COLO829 (cell line): ENCODE results near the gene NIPBL.
"Not testable (repeated sequence)": the region's sequence is repeated elsewhere in the genome, so short reads cannot be mapped to it uniquely, and the experiment has no call there.

Experiments used
- DNase-seq: peaks from one replicate; pipeline ENCODE4 v3.0.0; 2012; ENCODE audit warnings: low spot score

Gene NIPBL

DNA sequence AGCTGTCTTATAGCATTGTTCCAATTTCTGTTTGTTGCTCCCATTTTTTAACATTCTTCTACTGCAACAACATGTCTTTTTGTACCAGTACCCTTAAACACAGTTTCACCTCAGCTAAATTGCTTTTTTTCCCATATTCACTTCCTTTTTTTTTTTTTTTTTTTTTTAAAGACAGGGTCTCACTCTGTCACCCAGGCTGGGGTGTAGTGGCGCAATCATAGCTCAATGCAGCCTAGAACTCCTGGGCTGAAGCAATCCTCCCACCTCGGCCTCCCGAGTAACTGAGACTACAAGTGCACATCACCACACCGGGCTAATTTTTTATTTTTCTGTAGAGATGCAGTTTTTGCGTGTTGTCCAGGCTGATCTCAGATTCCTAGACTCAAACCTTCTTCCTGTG is 161.3 kb downstream of the NIPBL start:
- no peak for DNase-seq

DNA sequence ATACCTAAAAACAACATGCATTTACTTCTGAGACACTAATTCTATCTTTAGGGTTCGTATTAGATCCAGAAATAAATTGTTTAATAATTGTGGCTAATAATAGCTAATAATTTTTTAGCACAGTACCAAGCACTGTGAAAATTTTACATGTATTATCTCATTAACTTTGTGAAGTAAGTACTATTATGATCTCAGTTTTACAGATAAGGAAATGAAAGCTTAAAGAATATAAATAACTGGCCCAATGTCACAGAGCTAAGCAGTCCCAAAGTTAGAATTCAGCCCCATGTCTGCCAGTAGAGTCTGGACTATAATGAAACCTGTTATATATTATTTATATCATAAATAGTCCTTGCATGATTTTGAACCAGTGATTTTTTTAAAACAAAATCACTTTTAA is 163.3 kb downstream of the NIPBL start:
- no peak for DNase-seq

DNA sequence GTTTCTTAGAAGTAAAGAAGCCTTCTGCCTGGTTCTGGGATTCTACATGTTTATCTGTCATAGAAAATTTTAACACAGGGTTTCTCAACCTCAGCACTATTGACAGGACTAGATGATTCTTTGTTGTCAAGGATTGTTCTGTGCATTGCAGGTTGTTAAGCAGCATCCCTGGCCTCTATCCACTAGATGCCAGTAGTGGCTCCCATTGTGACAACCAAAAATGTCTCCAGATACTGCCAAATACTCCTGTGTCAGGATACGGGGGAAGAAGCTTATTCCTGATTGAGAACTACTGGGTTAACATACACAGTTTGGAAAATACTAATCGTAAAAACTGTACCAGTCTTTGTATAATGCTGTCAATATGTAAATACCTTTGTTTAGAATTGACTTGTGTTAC is 167.1 kb downstream of the NIPBL start:
- no peak for DNase-seq

DNA sequence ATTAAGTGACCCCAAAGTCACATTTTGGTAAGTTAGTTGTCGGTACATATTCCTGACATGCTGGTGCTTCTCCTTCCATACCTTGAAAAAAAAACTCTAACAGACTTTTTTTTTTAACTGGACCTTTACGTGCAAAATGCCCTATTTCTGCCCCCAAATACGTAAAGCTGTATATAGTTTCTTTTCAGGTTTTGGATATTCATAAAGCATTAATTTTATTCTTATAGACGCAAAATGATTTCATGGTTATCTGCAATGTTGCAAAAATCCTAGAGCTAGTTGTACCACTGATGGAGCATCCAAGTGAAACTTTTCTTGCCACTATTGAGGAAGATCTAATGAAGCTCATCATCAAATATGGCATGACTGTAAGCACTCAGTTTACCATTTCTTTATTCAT is 167.6 kb downstream of the NIPBL start:
- no peak for DNase-seq

DNA sequence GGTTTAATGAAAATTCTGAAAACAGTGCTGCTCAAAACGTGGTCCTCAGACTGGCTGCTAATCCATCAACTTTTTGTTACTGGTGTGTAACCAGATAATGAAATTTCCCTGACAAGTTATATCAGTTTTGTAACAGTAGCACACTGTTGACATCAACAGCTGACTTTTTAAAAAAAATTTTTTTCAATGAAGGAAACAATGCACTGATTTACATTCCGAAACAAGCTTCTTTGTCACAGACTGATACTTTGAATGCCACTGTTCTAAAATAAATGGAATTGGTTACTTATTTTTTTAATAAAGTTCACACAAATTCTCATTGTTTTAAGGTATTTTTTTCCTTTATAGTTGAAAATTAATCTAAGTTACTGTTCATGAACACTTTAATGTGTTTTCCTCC is 169.1 kb downstream of the NIPBL start:
- DNase-seq: peak; percentile 0

DNA sequence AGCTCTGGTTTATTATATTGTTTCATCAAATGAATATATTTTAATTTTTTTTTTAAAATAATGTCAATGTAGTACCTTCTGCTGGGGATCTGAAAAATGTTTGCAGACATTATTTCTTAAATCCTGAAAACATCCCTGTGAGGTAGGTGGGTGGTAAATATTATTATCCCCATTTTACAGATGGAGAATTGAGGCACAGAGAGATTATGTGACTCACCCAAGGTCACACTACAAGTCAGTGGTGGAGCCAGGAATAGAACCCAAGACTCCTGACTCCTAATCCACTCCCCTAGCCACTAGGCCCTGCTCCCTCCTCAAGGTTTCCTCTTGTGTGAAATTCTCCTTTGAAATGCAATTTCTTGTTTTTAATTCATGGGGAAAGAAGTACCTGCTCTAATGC is 171.4 kb downstream of the NIPBL start:
- no peak for DNase-seq

DNA sequence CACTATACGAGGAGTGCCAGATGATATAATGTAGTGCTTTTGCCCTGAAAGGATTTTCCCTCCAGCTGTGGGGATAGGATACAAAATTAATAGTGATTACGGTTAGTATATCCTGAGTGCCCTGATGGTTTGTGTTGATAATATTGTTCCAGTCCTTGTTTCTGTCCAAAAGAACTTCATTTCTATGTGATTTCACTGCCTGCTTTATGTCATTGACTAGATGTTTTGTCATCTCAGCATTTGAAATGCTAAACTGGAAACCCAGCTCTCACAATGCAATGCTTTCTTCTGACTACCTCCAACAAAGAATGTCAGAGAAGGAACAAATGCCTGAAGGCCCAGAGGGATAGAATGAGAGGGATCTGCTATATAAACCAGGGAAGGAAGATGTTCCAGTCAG is 177.8 kb downstream of the NIPBL start:
- peak; percentile 48 for DNase-seq

DNA sequence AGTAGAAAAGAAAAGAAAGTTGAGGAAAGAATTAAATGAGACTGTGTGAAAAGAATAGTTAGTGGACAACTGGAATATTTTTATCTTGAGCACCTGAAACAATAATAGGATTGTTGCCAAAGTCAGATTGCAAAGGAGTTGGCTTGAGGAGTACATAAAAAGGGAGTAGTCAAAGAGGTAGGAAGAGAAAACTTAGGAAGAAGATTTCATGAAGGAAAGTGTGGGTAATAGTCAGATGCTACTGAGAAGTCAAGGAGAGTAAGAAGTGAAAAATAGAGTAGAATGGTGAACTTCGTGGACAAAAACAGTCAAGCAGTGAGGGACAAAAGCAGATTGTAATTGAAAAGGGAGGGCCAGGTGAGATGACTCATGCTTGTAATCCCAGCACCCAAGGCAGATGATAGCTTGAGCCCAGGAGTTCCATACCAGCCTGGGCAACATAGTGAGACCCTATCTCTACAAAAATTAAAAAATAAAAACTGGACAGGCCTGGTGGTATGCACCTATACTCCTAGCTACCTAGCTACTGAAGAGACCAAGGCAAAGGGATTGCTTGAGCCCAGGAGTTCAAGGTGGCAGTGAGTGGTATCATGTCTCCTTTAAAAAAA is 178.9 kb downstream of the NIPBL start:
- no peak for DNase-seq

DNA sequence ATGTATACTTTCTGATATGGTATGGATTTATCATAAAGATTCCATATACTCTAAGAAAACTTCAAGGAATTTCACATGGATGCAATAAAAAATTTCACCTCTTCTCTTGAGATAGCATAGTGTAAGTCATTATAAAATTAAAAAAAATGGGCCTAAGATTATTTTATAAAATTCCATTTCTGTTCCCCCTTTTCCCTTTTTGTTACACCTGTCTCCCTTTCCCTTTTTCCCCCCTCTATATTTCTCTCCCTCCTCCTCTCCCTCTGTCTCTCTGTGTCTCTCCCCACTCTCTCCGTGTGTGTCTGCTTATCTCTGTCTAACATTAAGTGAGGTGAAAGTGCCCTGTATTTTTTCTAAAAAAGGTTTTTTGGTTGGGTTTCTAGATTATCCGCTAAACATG is 180.2 kb downstream of the NIPBL start:
- DNase-seq: no peak

DNA sequence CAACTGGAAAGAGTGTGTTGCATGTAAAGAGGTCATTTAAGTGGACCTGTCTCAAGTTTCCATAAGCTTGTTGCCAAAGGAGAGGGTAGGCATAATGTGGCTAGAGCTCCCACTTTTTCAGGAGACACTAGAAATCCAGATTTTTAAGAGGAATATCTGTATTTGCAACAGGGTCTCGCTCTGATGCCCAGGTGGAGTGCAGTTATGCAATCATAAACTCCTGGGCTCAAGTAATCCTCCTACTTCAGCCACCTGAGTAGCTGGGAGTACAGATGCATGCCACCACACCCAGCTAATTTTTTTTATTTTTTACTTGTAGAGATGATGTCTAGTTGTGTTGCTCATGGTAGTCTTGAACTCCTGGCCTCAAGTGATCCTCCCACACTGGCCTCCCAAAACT is 183.5 kb downstream of the NIPBL start:
- DNase-seq: no peak

DNA sequence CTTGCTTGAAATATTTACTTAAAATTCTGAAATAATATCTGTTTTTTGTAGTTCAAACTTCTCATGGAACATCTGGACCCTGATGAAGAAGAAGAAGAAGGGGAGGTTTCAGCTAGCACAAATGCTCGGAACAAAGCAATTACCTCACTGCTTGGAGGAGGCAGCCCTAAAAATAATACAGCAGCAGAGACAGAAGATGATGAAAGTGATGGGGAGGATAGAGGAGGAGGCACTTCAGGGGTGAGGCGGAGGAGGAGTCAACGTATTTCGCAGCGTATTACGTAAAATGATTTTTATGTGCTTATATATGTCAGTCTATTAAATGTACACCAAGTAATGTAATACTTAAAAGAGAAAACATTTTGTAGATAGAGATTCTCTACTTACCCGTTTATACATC is 187.2 kb downstream of the NIPBL start:
- DNase-seq: no peak

DNA sequence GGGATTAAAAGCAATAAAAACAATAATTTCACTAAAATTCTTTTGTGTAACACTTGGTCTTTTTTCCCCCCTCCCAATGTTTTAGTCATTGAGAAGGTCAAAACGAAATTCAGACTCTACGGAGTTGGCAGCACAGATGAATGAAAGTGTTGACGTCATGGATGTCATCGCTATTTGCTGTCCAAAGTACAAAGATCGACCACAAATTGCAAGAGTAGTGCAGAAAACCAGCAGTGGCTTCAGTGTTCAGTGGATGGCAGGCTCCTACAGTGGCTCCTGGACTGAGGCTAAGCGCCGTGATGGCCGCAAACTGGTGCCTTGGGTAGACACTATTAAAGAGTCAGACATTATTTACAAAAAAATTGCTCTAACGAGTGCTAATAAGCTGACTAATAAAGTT is 187.9 kb downstream of the NIPBL start:
- no peak for DNase-seq

DNA sequence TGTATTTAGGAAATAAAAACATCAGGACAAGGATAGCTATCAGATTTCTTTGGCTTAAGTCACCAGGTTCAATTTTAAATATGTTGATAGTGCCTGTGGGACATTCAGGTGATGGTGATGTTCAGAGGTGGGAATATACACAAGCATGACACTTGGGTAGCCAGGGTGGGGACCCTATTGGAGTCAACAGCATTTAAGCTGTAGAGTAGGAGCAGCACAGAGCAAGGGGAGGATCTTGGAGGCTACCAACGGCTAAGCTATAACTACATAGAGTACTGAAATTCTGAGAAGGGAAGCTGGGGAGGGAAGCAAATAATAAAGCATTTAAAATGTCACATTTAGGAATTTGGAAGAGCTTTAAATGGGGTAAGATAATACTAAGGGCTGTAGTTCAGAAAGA is 194.9 kb downstream of the NIPBL start:
- DNase-seq: no peak

DNA sequence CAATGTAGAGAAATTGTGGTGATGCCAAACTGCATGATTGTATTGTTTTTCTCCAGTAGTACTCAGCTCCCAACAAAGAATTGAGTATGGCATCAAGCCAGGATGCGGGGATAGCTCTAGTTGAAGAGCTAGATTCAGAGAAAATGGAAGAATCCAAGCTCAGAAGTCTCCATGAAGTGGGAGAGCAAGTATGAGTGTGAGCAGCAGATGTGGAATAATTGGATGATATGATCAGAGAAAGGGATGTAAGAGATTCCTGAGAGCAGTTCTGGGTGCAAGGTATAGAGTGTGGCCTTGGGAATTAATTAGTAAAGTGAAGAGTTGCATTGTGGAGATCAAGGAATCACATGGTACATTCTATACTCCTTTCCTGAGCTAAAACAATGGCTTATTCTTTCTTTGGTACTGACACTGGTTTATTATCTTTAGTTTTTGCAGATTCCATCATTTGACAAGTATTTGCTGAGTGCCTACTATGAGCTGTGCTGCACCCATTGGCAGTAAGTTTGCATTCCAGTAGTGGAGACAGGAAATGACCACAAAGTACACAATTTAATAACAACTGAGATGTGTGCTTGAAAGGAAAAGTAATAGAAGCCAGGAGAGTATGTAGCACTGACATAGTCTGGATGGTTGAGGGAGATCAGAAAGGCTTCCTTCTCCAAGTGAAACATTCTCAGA is 195.5 kb downstream of the NIPBL start:
- DNase-seq: peak; percentile 6

DNA sequence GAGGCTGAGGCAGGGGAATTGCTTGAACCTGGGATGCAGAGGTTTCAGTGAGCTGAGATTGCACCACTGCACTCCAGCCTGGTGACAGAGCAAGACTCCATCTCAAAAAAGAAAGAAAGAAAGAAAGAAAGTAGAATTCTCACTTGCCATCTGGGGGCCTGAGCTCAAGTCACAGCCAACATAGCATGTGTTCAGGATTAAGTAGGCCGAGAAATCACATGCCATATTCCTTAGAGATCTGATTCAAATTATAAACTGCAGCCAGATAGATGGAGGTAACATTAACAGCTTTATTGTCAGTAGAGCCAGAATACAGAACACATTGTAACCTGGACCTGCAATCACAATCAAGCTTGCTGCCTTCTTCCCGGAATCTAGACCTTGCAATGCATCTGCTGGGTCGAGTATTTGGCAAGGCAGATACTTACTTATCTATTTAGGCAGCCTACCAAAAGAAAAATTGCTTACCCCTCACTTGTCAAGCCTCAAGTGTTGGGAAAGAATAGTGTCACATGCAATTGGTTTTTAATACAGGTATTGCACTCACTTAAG is 198.9 kb downstream of the NIPBL start:
- no peak for DNase-seq

DNA sequence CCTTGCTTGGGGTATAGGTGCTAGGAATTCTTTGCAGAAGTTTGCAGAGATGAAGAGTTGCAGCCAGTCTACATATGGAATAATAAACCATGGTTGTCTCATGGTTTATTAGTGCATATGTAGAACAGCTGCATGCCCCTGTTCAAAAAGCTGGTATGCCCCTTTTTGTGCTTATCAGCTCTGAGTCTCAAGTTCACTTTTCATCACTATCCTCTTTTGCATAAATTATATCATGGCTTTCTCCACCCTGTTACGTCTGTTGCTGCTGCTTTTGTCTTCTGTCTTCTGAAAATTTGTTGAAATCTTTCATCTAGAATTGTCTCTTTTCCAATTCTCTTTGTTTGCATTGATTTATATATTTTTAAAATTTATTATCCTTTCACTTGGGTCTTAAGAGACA is 200.6 kb downstream of the NIPBL start:
- no peak for DNase-seq

DNA sequence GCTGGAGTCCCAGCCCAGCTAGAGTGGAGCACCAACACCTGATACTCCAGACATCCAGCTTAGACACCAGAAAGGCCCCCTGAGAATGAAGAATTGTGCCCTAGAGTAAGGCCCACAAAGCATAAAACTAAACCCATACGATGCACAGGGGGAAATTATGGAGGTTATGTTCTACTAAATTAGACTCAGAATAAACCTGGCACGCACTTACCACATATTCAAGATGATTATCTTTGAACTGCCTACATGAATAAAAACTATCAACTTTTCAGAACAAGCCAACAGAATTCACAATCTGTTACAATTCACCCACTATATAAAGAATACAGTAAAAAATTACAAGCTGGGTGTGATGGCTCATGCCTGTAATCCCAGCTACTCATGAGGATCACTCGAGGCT is 204.1 kb downstream of the NIPBL start:
- DNase-seq: no peak

DNA sequence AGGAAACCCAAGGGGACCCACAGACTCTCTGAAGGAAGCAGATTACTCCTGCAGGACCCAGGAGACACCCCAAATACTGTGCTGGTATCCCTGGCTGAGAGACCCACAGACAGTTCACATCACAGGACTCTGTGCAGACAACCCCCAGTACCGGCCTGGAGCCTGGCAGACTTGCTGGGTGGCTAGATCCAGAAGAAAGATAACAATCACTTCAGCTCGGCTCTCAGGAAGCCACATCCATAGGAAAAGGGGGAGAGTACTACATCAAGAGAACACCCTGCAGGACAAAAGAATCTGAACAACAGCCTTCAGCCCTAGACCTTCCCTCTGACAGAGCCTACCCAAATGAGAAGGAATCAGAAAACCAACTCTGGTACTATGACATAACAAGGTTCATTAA is 206.4 kb downstream of the NIPBL start:
- not testable (repeated sequence) for DNase-seq

DNA sequence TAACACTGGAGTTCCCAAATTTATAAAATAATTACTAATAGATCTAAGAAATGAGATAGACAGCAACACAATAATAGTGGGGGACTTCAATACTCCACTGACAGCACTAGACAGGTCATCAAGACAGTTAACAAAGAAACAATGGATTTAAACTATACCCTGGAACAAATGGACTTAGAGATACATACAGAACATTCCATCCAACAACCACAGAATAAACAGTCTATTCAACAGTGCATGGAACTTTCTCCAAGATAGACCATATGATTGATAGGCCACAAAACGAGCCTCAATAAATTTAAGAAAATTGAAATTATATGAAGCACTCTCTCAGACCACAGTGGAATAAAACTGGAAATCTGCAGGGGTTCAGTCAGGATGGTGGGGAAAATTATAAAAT is 209.5 kb downstream of the NIPBL start:
- DNase-seq: not testable (repeated sequence)

DNA sequence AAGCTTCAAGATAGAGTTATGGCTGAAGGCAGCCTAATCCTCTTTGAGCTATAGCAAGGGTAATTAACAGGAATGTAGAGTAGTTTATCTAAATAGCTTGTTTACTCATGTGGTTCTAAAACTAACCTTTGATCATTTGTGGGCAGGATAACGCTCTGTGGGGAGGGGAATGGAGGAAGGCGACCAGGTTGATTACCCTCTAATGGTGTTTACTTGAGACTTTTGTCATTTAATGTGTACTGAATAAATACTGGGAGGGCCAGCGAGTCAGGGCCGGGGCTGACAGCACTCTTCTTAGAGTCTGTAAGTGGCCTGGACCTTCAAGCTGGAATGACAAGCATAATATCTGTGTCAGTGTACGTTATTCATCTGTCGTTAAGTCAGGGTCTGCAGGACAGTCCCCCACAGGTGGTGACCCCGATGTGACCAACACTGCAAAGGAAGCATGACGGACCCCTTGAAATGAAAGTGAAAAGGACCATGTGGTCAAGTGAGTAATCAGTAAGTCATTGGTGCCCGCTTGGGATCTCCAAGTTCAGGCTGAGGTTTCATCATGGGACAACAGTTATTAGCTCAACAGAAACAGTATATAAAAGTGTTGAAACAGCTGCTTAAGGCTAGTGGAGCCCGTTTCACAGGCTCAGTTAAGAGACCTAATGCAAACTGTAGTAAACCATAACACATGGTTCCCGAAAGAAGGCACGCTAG is 210.1 kb downstream of the NIPBL start:
- DNase-seq: no peak

DNA sequence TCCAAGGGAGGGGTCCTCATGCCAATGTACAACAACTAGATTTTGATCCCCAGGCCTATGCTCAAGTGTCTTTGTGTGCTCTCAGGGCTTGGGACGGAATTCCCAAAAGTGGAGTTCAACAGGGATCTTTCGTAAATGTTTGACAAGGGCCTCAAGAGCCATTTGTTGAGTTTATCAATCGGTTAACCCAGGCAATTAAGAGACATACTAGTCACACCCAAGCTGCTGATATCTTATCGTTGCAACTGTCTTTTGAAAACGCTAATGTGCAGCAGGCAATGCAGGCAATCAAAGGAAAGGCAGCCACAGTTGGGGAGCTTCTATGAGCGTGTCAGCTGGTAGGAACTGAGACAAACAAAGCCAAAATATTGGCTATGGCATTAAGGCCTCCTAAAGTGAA is 211.4 kb downstream of the NIPBL start:
- no peak for DNase-seq

DNA sequence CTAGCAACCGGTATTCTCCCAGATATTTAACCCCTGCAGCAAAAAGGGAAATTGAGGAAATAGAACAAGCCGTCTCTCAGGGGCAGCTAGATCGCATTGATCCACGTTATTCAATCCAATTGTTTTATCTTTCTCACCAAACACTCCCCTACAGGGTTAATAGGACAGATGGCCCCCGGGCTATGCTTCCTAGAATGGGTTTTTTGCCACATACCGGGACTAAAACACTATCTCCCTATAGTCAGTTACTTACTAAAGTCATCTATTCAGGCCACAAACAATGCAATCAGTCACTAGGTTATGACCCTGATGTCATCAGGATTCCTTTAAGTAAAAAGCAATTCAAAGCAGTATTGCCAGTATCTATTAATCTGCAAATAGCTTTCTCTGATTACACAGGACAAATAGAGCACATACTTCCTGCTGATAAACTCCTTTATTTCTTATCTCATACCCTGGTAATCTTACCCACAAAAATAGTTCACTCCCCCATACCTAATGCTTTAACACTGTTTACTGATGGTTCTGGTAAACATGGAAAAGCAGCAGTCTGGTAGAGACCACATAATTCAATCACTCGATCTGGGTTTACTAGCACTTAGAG is 213.7 kb downstream of the NIPBL start:
- DNase-seq: no peak

DNA sequence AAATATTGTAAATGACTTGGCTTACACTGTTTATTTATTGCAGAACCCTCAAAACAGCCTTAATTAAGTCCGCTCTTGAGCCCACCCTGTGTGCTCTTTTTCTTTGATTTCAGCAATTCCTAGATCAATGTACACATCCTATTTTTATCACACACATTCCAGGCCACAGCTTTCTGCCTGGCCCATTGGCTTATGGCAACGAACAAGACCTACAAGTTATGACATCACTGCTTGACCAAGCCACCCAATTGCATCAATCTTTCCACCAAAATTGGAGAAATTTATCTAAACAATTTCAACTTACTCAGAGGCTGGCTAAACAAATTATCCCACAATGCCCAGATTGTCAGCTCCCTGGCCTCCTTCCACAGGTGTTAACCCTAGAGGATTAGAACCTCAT is 214.2 kb downstream of the NIPBL start:
- DNase-seq: no peak
